H9 (cell line): Measurements from ENCODE around the gene WDR87. TPM values are rescaled to one million over a fixed set of nuclear protein-coding genes. Genes with fewer than 3 reads are reported as not detected.

Experiments used
- DNase-seq: peaks from one replicate; pipeline ENCODE4 v3.0.0-alpha.2; 2017
- H2AFZ ChIP-seq: one replicate; pipeline ENCODE4 v1.6.1; 2013; ENCODE audit warnings: mild to moderate bottlenecking, low read length, control low read depth, moderate library complexity
- H2AK5ac ChIP-seq: 2 replicates; pipeline ENCODE4 v1.6.1; 2013; ENCODE audit warnings: low read length, control low read depth, mixed read lengths; ENCODE audit not compliant: insufficient read length
- H2BK120ac ChIP-seq: one replicate; pipeline ENCODE4 v1.6.1; 2013; ENCODE audit warnings: low read depth, mild to moderate bottlenecking, low read length, control low read depth, inconsistent platforms; ENCODE audit not compliant: poor library complexity, severe bottlenecking
- H2BK12ac ChIP-seq: 2 replicates; pipeline ENCODE4 v1.6.1; 2013; ENCODE audit warnings: low read length, control low read depth, mixed read lengths, low read depth; ENCODE audit not compliant: insufficient read length
- H2BK15ac ChIP-seq: 2 replicates; pipeline ENCODE4 v1.6.1; 2013; ENCODE audit warnings: low read depth, low read length, control low read depth
- H2BK20ac ChIP-seq: one replicate; pipeline ENCODE4 v1.6.1; 2013; ENCODE audit warnings: low read depth, mild to moderate bottlenecking, low read length, control low read depth, inconsistent platforms; ENCODE audit not compliant: poor library complexity, severe bottlenecking
- H2BK5ac ChIP-seq: 2 replicates; pipeline ENCODE4 v1.6.1; 2013; ENCODE audit warnings: low read length, control low read depth, mixed read lengths; ENCODE audit not compliant: insufficient read length
- H3K14ac ChIP-seq: 2 replicates; pipeline ENCODE4 v1.6.1; 2013; ENCODE audit warnings: low read length, control low read depth; ENCODE audit not compliant: insufficient read depth
- H3K18ac ChIP-seq: 2 replicates; pipeline ENCODE4 v1.6.1; 2013; ENCODE audit warnings: low read depth, mild to moderate bottlenecking, mixed read lengths, low read length, control low read depth; ENCODE audit not compliant: insufficient read length
- H3K23ac ChIP-seq: 2 replicates; pipeline ENCODE4 v1.6.1; 2013; ENCODE audit warnings: low read length, control low read depth, mixed read lengths, low read depth; ENCODE audit not compliant: insufficient read length
- H3K23me2 ChIP-seq: 2 replicates; pipeline ENCODE4 v1.6.1; 2013; ENCODE audit warnings: low read depth, mild to moderate bottlenecking, mixed read lengths, low read length, control low read depth; ENCODE audit not compliant: insufficient read length, poor library complexity, severe bottlenecking
- H3K27ac ChIP-seq: 2 replicates; pipeline ENCODE4 v1.5.1; 2013; ENCODE audit warnings: low read length, control low read depth, mixed read lengths, low read depth; ENCODE audit not compliant: insufficient read length
- H3K27me3 ChIP-seq: 2 replicates; pipeline ENCODE4 v1.6.1; 2013; ENCODE audit warnings: low read length, control low read depth, inconsistent platforms; ENCODE audit not compliant: insufficient read depth
- H3K4ac ChIP-seq: 2 replicates; pipeline ENCODE4 v1.6.1; 2013; ENCODE audit warnings: low read depth, mild to moderate bottlenecking, control low read depth, inconsistent platforms, low read length, moderate library complexity
- H3K4me1 ChIP-seq: 2 replicates; pipeline ENCODE4 v1.6.1; 2013; ENCODE audit warnings: low read length, control low read depth, inconsistent platforms; ENCODE audit not compliant: insufficient read depth
- H3K4me2 ChIP-seq: 2 replicates; pipeline ENCODE4 v1.6.1; 2013; ENCODE audit warnings: low read length, control low read depth, mixed read lengths; ENCODE audit not compliant: insufficient read length, insufficient read depth
- H3K56ac ChIP-seq: 2 replicates; pipeline ENCODE4 v1.6.1; 2013; ENCODE audit warnings: low read depth, mild to moderate bottlenecking, mixed read lengths, low read length, control low read depth; ENCODE audit not compliant: insufficient read length
- H3K79me1 ChIP-seq: 2 replicates; pipeline ENCODE4 v1.6.1; 2013; ENCODE audit warnings: low read depth, mild to moderate bottlenecking, moderate library complexity, low read length, control low read depth, inconsistent platforms; ENCODE audit not compliant: insufficient read depth, poor library complexity, severe bottlenecking
- H3K79me2 ChIP-seq: 2 replicates; pipeline ENCODE4 v1.6.1; 2013; ENCODE audit warnings: low read length, control low read depth, inconsistent platforms; ENCODE audit not compliant: insufficient read depth
- H3K9ac ChIP-seq: 2 replicates; pipeline ENCODE4 v1.6.1; 2013; ENCODE audit warnings: low read length, control low read depth, mixed read lengths; ENCODE audit not compliant: insufficient read length; ENCODE audit errors: extremely low read depth
- H3K9me3 ChIP-seq: one replicate; pipeline ENCODE4 v1.6.1; 2013; ENCODE audit warnings: low read depth, low read length, inconsistent platforms; ENCODE audit not compliant: control insufficient read depth
- H3T11ph ChIP-seq: one replicate; pipeline ENCODE4 v1.6.1; 2013; ENCODE audit warnings: mild to moderate bottlenecking, low read length, control low read depth, inconsistent platforms
- H4K20me1 ChIP-seq: one replicate; pipeline ENCODE4 v1.6.1; 2013; ENCODE audit not compliant: control insufficient read depth, insufficient read length, insufficient read depth
- H4K5ac ChIP-seq: 2 replicates; pipeline ENCODE4 v1.6.1; 2013; ENCODE audit warnings: low read depth, mild to moderate bottlenecking, mixed read lengths, low read length, control low read depth; ENCODE audit not compliant: insufficient read length
- H4K8ac ChIP-seq: replicated peaks from 2 replicates; pipeline ENCODE4 v1.6.1; 2013; ENCODE audit warnings: low read length, control low read depth, mixed read lengths, low read depth; ENCODE audit not compliant: insufficient read length
- H4K91ac ChIP-seq: 2 replicates; pipeline ENCODE4 v1.6.1; 2013; ENCODE audit warnings: low read depth, mild to moderate bottlenecking, moderate library complexity, mixed read lengths, low read length, control low read depth; ENCODE audit not compliant: insufficient read length
- H3K27ac Mint-ChIP-seq, 3 experiments: 2 replicates in 2 of 3; 3 replicates in 1 of 3; pipeline ENCODE4 v1.8.0; 2020 to 2021; ENCODE audit warnings: mixed read lengths in 3 of 3, mild to moderate bottlenecking in 1 of 3, moderate library complexity in 1 of 3
- H3K27me3 Mint-ChIP-seq: 2 replicates; pipeline ENCODE4 v1.8.0; 2021; ENCODE audit warnings: low read depth, mild to moderate bottlenecking, moderate library complexity, mixed read lengths
- H3K36me3 Mint-ChIP-seq, 3 experiments: 2 replicates in 2 of 3; 3 replicates in 1 of 3; pipeline ENCODE4 v1.8.0; 2020 to 2021; ENCODE audit warnings: low read depth in 3 of 3, mixed read lengths in 3 of 3; ENCODE audit not compliant: insufficient read depth in 1 of 3
- H3K4me1 Mint-ChIP-seq, 2 experiments: 2 replicates each; pipeline ENCODE4 v1.8.0; 2020; ENCODE audit warnings: mixed read lengths in 2 of 2
- H3K4me3 Mint-ChIP-seq, 2 experiments: 2 replicates in 1 of 2; 3 replicates in 1 of 2; pipeline ENCODE4 v1.8.0; 2020 to 2021; ENCODE audit warnings: mild to moderate bottlenecking in 2 of 2, mixed read lengths in 2 of 2, moderate library complexity in 1 of 2
- H3K9me3 Mint-ChIP-seq, 2 experiments: 2 replicates in 1 of 2; 3 replicates in 1 of 2; pipeline ENCODE4 v1.8.0; 2020; ENCODE audit warnings: mild to moderate bottlenecking in 2 of 2, mixed read lengths in 2 of 2, moderate library complexity in 1 of 2
- CTCF ChIP-seq: fragments of 200-600 bp; sonication (generic); conservative IDR thresholded peaks from 3 replicates; pipeline ENCODE4 v1.8.0; 2021; ENCODE audit warnings: antibody characterized with exemption, mild to moderate bottlenecking
- WGBS: extraction: QIAGEN DNeasy Blood & Tissue Kit; methylation state at CpG from one replicate; pipeline ENCODE4 v1.1.7; 2013; ENCODE audit warnings: missing lambda C conversion rate, low lambda C conversion rate, mixed read lengths; ENCODE audit not compliant: insufficient read length; ENCODE audit errors: extremely low coverage; 5-methylcytosine and 5-hydroxymethylcytosine counted together
- total RNA-seq: library from RNA; stranded (reverse); gene quantifications from 2 replicates; pipeline ENCODE4 v1.2.1, GENCODE V29; 2021

The WDR87 gene
- total RNA-seq, 1 experiment from 2014 or later, result not detected

- Mint-ChIP-seq H3K27ac (no peak overlapping the region), H3K4me3 (no peak overlapping the region), H3K9me3 (0 out of 5 replicates have a peak, but pooled peaks cover 0 to 3% of the 10 kb centered on the region in 2 experiments), H3K36me3 (no peaks in the 10 kb centered on the region), H3K27me3 (no peaks in the 10 kb centered on the region; the same call in 1 of the 2 replicates), H3K4me1 (no peaks in the 10 kb centered on the region)
- Histone ChIP-seq H2BK12ac (no peak overlapping the region), H2BK5ac (no peak overlapping the region), H4K8ac (no peak overlapping the region), H3K4me1 (no peaks in the 10 kb centered on the region), H3K9me3 (no peaks in the 10 kb centered on the region), H3K9ac (no peak overlapping the region), H3K14ac (no peak overlapping the region), H2BK120ac (no peak overlapping the region), H3K27ac (no peak overlapping the region), H2AFZ (no peak overlapping the region), H3K4ac (no peak overlapping the region), H3K79me2 (no peaks in the 10 kb centered on the region), H3K23ac (no peak overlapping the region), H3K18ac (no peak overlapping the region), H2BK15ac (no peak overlapping the region), H4K5ac (no peak overlapping the region), H3K27me3 (no peaks in the 10 kb centered on the region), H3K79me1 (no peaks in the 10 kb centered on the region), H2BK20ac (no peak overlapping the region), H4K20me1 (no peaks in the 10 kb centered on the region), H2AK5ac (no peak overlapping the region), H3K4me2 (no peak overlapping the region), H3K23me2 (no peaks in the 10 kb centered on the region), H3T11ph (no peak overlapping the region), H4K91ac (no peak overlapping the region), H3K56ac (no peak overlapping the region)
- no CpG with 5 or more reads among the region's 35 CpGs for WGBS
- no peak for TF ChIP-seq CTCF
- DNase-seq, result no peak
Measured at GRCh38 chr19:37855098-37855497, 51.3 kb downstream of the WDR87 start.
